Activated B cell treated with CpG ODN at 0.5 μM for 24 hours (primary cell): Measurements from ENCODE around the gene PBX3. TPM values are rescaled to one million over a fixed set of nuclear protein-coding genes. Genes with fewer than 3 reads are reported as not detected.

Experiments
- ATAC-seq: fragments of 200-7000 bp; cut with Tn5 transposase; one replicate; pipeline ENCODE4 v1.10.0; 2021; ENCODE audit warnings: low read depth, mild to moderate bottlenecking, moderate library complexity
- CTCF ChIA-PET: fragments of 350-600 bp; sonication (Branson Sonifier 250); formaldehyde crosslinking; loops from one replicate; lab custom pipeline; 2021; ENCODE audit warnings: antibody characterized with exemption; lab: Charles Lee
- POLR2A ChIA-PET: fragments of 350-600 bp; sonication (Branson Sonifier 250); formaldehyde crosslinking; loops from one replicate; lab custom pipeline; 2021; ENCODE audit warnings: antibody characterized with exemption; lab: Charles Lee
- DNase-seq: peaks from one replicate; pipeline ENCODE4 v3.0.0; 2022
- H3K27ac Mint-ChIP-seq: one replicate; pipeline ENCODE4 v1.8.0; 2020; ENCODE audit warnings: mixed read lengths
- H3K27me3 Mint-ChIP-seq: one replicate; pipeline ENCODE4 v1.8.0; 2021; ENCODE audit warnings: mixed read lengths
- H3K36me3 Mint-ChIP-seq: one replicate; pipeline ENCODE4 v1.8.0; 2021; ENCODE audit warnings: low read depth, mixed read lengths
- H3K4me1 Mint-ChIP-seq: one replicate; pipeline ENCODE4 v1.8.0; 2021; ENCODE audit warnings: mixed read lengths
- H3K4me3 Mint-ChIP-seq: one replicate; pipeline ENCODE4 v1.8.0; 2020; ENCODE audit warnings: mild to moderate bottlenecking, mixed read lengths
- H3K9me3 Mint-ChIP-seq: one replicate; pipeline ENCODE4 v1.8.0; 2020; ENCODE audit warnings: mixed read lengths
- intact Hi-C: fragments of 100-400 bp; cut with micrococcal nuclease; formaldehyde crosslinking; loops from one replicate; pipeline ENCODE4 v1.15.1; 2024
- total RNA-seq: library from RNA; stranded (reverse); gene quantifications from 2 replicates; pipeline ENCODE4 v1.2.3, GENCODE V29; 2022
- TF ChIP-seq, protein P1 (sequence below): fragments of 200-600 bp; IDR thresholded peaks from one replicate; pipeline ENCODE4 v1.8.0; 2022; ENCODE audit warnings: antibody characterized with exemption, mild to moderate bottlenecking

The PBX3 gene
- total RNA-seq, 1 donor from 2014 or later = 37.2 TPM

GRCh38 chr9:125931211-125931610, 184.0 kb downstream of the PBX3 start:
- Mint-ChIP-seq H3K9me3 (no peaks in the 10 kb centered on the region), H3K27ac (no peak overlapping the region), H3K36me3 (peaks cover 25% of the 10 kb centered on the region), H3K4me1 (no peaks in the 10 kb centered on the region), H3K27me3 (no peaks in the 10 kb centered on the region), H3K4me3 (no peak overlapping the region)
- ChIA-PET CTCF (no interaction called here), POLR2A (no interaction called here)
- intact Hi-C loops = no loop called here
- TF ChIP-seq, protein P1, sequence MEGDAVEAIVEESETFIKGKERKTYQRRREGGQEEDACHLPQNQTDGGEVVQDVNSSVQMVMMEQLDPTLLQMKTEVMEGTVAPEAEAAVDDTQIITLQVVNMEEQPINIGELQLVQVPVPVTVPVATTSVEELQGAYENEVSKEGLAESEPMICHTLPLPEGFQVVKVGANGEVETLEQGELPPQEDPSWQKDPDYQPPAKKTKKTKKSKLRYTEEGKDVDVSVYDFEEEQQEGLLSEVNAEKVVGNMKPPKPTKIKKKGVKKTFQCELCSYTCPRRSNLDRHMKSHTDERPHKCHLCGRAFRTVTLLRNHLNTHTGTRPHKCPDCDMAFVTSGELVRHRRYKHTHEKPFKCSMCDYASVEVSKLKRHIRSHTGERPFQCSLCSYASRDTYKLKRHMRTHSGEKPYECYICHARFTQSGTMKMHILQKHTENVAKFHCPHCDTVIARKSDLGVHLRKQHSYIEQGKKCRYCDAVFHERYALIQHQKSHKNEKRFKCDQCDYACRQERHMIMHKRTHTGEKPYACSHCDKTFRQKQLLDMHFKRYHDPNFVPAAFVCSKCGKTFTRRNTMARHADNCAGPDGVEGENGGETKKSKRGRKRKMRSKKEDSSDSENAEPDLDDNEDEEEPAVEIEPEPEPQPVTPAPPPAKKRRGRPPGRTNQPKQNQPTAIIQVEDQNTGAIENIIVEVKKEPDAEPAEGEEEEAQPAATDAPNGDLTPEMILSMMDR = no peak
- ATAC-seq (no peak), DNase-seq (no peak)

DNA sequence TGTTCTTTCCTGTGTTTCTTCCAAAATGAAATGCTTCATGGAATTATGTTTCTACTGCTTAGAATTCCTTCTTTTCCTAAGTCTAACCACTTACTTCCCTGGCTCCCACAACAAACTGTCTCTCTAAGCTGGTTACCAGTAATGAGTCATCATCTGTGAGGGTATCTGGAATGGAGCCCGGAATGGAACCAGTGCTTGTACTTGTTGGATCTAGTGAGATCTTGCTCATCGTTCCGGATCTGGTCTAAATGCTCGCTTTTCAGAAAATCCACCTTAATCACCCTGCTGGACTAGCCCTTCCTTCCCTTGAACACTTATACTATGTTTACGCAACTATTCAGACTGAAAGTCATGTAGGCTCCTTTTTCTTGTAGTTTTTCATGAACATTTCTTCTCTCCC, 184.8 kb downstream of the PBX3 start:
- Mint-ChIP-seq H3K4me1 (no peaks in the 10 kb centered on the region), H3K4me3 (no peak overlapping the region), H3K27ac (no peak overlapping the region), H3K9me3 (no peaks in the 10 kb centered on the region), H3K27me3 (no peaks in the 10 kb centered on the region), H3K36me3 (peaks cover 31% of the 10 kb centered on the region)
- TF ChIP-seq, protein P1 = no peak
- CTCF ChIA-PET = no interaction called here
- intact Hi-C loops = no loop called here
- no peak for DNase-seq
- POLR2A ChIA-PET = no interaction called here
- ATAC-seq = no peak

DNA sequence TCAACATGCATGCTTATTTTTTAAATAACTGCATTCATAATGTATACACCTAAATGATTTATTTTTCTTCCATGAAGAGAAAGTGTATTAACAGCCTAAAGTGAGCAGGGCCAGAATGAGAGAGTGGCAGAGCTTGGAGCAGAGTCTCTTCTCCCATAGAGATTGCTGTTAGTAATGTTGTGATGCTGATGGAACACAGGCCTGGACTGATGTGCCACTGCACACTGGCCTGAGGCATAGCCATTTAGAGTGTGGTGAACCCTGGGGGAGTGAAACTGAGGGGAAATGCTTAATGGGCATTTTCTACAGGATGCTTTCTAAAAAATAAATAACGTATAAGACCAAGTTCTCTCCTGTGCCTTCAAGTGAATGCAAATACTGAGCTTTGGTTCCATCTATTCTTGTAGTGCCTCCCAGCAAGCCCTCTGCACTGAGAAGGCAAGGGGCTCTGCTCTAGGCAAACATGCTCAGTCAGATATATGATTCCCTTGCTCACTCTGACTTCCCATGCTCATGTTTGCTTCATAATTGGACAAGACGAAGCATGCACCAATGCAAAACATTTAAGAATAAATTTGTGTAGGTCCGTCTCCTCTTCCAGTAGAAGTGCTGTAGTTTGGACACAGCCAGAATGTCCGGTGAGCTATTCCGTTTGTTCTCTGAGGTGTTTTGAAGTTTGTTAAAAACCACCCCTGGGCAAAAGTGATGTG, 185.7 kb downstream of the PBX3 start:
- no peak overlapping the region for H3K4me3 Mint-ChIP-seq
- no peak overlapping the region for H3K27ac Mint-ChIP-seq
- intact Hi-C loops = no loop called here

DNA sequence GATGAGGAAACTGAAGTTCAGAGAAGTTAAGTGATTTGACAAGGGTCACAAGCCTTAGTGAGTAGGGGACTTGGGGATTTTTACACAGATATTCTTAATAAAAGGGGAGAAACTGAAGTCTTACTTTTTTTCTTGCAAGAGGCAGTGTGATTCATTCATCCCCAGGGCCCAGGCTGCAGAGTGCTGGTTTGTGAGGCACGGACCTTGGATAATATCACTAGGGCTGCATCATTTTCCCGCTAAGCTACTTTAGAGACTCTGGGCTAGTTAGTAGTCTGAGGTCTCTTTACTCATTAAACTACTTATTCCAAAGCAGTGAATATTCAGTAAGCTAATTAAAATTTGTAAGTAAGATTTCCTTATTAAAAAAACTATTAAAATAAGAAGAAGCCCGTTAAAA, 195.0 kb downstream of the PBX3 start:
- CTCF ChIA-PET = no interaction called here
- ATAC-seq = no peak
- Mint-ChIP-seq H3K4me1 (no peaks in the 10 kb centered on the region), H3K9me3 (peaks cover 7% of the 10 kb centered on the region), H3K27me3 (no peaks in the 10 kb centered on the region), H3K36me3 (peaks cover 37% of the 10 kb centered on the region), H3K27ac (no peak overlapping the region), H3K4me3 (no peak overlapping the region)
- intact Hi-C loops = no loop called here
- no peak for DNase-seq
- POLR2A ChIA-PET = interaction anchor here (1.1 kb wide), 1 partner anchor 28 kb away, joined by 3 read pairs; no protein-coding TSS in a partner anchor
- TF ChIP-seq, protein P1 = no peak

More for the DNA sequence above, 185.7 kb downstream of the PBX3 start:
- no peaks in the 10 kb centered on the region for H3K4me1 Mint-ChIP-seq
- H3K9me3 Mint-ChIP-seq = no peaks in the 10 kb centered on the region
- CTCF ChIA-PET = no interaction called here
- H3K36me3 Mint-ChIP-seq = peaks cover 31% of the 10 kb centered on the region
- no peak for DNase-seq
- TF ChIP-seq, protein P1 = no peak
- no peaks in the 10 kb centered on the region for H3K27me3 Mint-ChIP-seq
- POLR2A ChIA-PET = no interaction called here
- no peak for ATAC-seq

DNA sequence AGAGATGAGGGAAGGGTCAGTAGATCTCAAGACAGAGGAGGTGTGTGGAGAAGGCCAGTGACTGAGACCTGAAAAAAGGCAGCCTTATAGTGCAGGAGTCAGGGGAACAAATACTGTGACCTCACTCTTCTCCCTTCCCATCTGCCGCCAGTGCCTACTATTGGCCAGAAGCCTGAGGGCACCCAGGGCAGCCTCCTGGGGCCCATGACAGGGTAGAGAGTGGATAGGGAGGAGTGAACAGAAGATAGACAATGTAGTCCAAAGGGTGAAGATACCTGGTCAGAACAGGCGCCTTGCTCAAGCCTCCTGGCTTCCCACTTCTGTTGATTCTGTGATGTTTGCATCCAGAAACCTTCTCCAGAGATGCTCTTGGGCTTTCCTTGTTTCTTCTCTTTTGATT, 196.7 kb downstream of the PBX3 start:
- peaks cover 33% of the 10 kb centered on the region for H3K36me3 Mint-ChIP-seq
- peaks cover 7% of the 10 kb centered on the region for H3K9me3 Mint-ChIP-seq
- no peak overlapping the region for H3K4me3 Mint-ChIP-seq
- TF ChIP-seq, protein P1 = no peak
- no peak overlapping the region for H3K27ac Mint-ChIP-seq
- POLR2A ChIA-PET = no interaction called here
- CTCF ChIA-PET = no interaction called here
- intact Hi-C loops = no loop called here
- DNase-seq (no peak), ATAC-seq (no peak)
- no peaks in the 10 kb centered on the region for H3K27me3 Mint-ChIP-seq
- H3K4me1 Mint-ChIP-seq = no peaks in the 10 kb centered on the region
